ENCODE data around the gene ASTL.

Gene ASTL

DNA sequence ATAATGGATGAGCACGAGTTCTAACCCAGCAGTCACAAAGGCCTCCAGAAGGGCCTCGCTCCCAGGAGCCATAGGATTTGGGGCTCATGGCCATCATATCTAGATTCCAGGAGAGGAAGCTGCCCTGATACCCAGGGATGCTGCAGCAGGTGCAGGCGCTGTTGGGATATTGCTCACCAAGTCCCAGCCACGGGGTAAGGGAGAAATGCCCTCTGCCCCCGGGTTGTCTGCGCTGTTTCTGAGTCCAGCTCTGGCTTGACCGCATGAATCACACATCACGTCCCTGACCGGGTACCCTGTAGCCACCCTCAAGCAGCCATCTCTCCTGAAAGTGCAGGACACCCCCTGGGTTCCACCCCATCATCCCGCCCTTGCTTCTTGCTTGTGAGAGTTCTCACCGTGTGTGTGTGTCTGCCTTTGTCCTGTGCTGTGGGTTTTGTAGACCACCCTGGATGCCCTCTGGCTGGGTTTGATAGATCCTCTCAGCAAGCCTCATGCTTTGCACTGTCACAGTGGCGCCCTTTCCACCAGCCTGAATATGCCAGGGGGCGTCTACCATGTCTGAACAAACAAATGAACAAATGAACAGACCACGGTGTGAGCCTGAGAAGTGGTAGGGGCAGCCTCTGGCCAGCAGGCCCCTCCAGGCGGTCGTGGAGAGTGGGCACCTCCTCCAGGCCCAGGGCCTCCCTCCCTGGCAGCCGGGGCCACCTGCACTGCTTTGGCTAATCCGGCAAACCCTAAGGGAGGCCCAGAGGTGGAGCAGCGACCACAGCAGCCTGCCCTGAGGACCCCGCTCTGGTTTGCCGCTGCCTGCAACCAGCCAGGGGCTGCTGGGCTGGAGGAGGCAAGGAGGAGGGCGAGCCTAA lies 54.1 kb downstream of the ASTL start:
- H3K27me3 ChIP-seq (ENCODE audit: low read depth), result no peaks in the 10 kb centered on the region
- no peak overlapping the region for H3K4me3 ChIP-seq
- in situ Hi-C loops (cut with MboI; ENCODE audit: low sequenced_read_pairs), result no loop called here
- H3K9me3 ChIP-seq, result no peaks in the 10 kb centered on the region
- H3K4me1 ChIP-seq, result no peaks in the 10 kb centered on the region
- H3K36me3 ChIP-seq (replicated peaks), result no peaks in the 10 kb centered on the region
- DNase-seq (ENCODE audit: low spot score in 2 of 2), result no peak

DNA sequence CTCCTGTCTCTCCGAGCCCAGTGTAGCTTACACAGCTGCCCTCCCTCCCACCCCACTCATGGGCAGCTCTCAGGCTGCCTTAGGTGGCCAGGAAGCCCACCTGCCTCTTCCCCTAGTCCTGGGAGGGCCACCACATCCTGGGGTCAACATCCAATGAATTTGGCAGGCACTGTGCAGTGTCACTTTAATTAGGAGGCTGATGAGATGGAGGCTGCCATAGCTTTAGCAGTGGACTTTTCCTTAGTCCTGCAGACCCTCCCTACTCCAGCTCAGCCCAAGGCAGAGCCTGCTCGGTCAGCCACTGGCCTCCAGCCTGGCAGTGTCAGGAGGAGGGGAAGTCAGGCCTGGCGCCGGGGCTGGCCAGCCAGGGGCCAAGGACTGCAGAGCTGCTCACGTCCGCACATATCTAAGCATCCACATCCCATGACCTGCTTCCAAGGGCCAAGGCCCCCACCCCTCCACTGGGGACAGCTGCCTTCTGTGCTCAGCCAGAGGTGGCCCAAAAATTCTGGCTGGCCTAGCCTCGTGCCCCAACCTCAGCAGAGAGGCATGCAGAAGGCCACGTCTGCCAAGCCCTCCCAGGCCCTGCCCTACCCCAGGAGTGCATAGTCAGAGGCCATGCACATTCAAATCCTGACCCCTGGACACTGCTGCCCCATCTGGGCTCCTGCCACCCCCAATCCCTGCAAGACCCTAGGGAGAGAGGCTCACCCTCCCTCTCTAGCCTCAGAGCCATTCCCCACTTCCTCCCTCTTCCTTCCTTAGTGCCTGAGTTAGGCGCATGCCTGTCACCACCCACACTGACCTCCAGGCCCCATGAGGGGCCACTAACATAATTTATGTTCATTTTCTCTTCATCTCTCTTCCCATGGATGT lies 55.0 kb downstream of the ASTL start:
- no peak for DNase-seq (ENCODE audit: low spot score in 2 of 2)
- H3K36me3 ChIP-seq (replicated peaks), result no peaks in the 10 kb centered on the region
- in situ Hi-C loops (cut with MboI; ENCODE audit: low sequenced_read_pairs), result no loop called here
- H3K4me3 ChIP-seq, result no peak overlapping the region
- H3K27me3 ChIP-seq (ENCODE audit: low read depth), result no peaks in the 10 kb centered on the region
- no peaks in the 10 kb centered on the region for H3K4me1 ChIP-seq
- H3K9me3 ChIP-seq, result no peaks in the 10 kb centered on the region

- Histone ChIP-seq H3K4me1 (no peaks in the 10 kb centered on the region), H3K36me3 (replicated peaks) (no peaks in the 10 kb centered on the region), H3K27me3 (ENCODE audit: low read depth) (no peaks in the 10 kb centered on the region), H3K9me3 (no peaks in the 10 kb centered on the region), H3K4me3 (no peak overlapping the region)
- in situ Hi-C loops (cut with MboI; ENCODE audit: low sequenced_read_pairs), result no loop called here
- DNase-seq (ENCODE audit: low spot score in 2 of 2), result no peak
These were observed 55.9 kb downstream of the ASTL start for GRCh38 chr2:96082211-96083063.

DNA sequence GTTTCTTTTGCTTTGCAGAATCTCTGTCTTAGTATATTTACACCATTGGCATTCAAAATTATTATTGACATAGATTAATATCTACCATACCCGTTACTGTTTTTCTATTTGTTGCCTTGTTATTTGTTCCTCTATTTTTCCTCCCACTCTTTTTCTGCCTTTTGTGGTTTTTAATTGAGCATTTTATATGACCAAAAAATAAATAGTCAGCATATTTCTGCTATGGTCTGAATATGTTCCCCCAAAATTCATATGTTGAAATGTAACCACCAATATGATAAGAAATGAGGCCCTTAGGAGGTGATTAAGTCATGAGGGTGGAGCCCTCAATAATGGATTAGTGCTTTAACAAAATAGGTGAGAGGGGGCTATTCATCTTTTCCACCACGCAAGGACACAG lies 57.3 kb downstream of the ASTL start:
- in situ Hi-C loops (cut with MboI; ENCODE audit: low sequenced_read_pairs), result no loop called here
- DNase-seq (ENCODE audit: low spot score in 2 of 2), result no peak
- Histone ChIP-seq H3K36me3 (replicated peaks) (no peaks in the 10 kb centered on the region), H3K9me3 (no peaks in the 10 kb centered on the region), H3K4me1 (no peaks in the 10 kb centered on the region), H3K4me3 (no peak overlapping the region), H3K27me3 (ENCODE audit: low read depth) (no peaks in the 10 kb centered on the region)

GRCh38 chr2:96075199-96075771 lies 63.0 kb downstream of the ASTL start:
- Histone ChIP-seq H3K4me3 (no peak overlapping the region), H3K9me3 (no peaks in the 10 kb centered on the region)
- in situ Hi-C loops (cut with MboI; ENCODE audit: low sequenced_read_pairs), result no loop called here

GRCh38 chr2:96074156-96074555 lies 64.1 kb downstream of the ASTL start:
- H3K27me3 ChIP-seq (ENCODE audit: low read depth), result no peaks in the 10 kb centered on the region
- no peaks in the 10 kb centered on the region for H3K36me3 ChIP-seq (replicated peaks)
- in situ Hi-C loops (cut with MboI; ENCODE audit: low sequenced_read_pairs), result no loop called here
- DNase-seq (ENCODE audit: low spot score in 2 of 2), result no peak
- H3K9me3 ChIP-seq, result no peaks in the 10 kb centered on the region
- H3K4me3 ChIP-seq, result no peak overlapping the region
- H3K4me1 ChIP-seq, result no peaks in the 10 kb centered on the region; the same call in 1 of the 2 replicates

More at GRCh38 chr2:96075199-96075771, 63.0 kb downstream of the ASTL start:
- Histone ChIP-seq H3K36me3 (replicated peaks) (no peaks in the 10 kb centered on the region), H3K27me3 (ENCODE audit: low read depth) (no peaks in the 10 kb centered on the region), H3K4me1 (no peaks in the 10 kb centered on the region; the same call in 1 of the 2 replicates)
- DNase-seq (ENCODE audit: low spot score in 2 of 2), result no peak

DNA sequence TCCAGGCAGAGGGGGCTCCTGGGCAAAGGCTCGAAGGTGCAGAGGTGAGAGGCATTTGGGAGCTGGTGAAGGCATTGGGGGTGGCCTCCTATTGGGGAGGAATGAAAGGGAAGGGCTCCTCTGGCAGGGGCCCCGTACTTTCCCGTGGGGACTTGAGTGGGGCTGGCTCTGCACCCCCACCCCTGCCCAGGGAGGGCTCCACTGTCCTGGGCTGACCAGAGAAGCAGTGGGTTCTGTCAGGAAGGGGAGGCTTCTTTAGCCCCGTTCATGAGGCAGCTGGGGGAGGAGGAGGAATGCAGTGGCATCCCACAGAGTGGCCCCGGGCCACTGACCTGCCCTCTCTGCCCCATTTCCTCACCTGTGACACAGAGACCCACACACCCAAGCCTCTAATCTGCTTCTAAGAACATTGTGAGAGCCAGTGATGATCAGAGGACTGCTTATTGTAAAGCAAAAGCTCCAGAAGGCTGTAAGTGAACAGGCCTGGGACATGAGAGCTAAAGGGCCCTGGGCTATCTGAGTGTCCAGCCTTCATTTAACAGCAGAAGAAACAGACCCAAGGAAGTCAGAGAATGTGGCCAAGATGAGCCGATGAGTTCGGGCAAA lies 65.0 kb downstream of the ASTL start:
- Histone ChIP-seq H3K27me3 (ENCODE audit: low read depth) (no peaks in the 10 kb centered on the region), H3K4me3 (no peak overlapping the region), H3K9me3 (no peaks in the 10 kb centered on the region), H3K4me1 (no peaks in the 10 kb centered on the region; the same call in 1 of the 2 replicates), H3K36me3 (replicated peaks) (no peaks in the 10 kb centered on the region)
- DNase-seq (ENCODE audit: low spot score in 2 of 2), result no peak
- in situ Hi-C loops (cut with MboI; ENCODE audit: low sequenced_read_pairs), result no loop called here
